GM23338 (cell line): Measurements from ENCODE around the gene FKRP. TPM values are rescaled to one million over a fixed set of nuclear protein-coding genes. Genes with fewer than 3 reads are reported as not detected.

Experiments
- ATAC-seq: fragments of 200-7000 bp; cut with Tn5 transposase; 3 replicates; pipeline ENCODE4 v1.9.1; 2020
- DNase-seq: peaks from one replicate; pipeline ENCODE4 v3.0.0-alpha.2; 2015; ENCODE audit warnings: low spot score
- H2AFZ ChIP-seq: fragments of 200-600 bp; sonication (generic); 2 replicates; pipeline ENCODE4 v1.8.0; 2016; ENCODE audit warnings: antibody characterized with exemption, mild to moderate bottlenecking, moderate library complexity
- H3F3A ChIP-seq: fragments of 200-600 bp; sonication (generic); replicated peaks from 2 replicates; pipeline ENCODE4 v1.8.0; 2017; ENCODE audit warnings: antibody characterized with exemption, mixed run types, low read depth
- H3K27ac ChIP-seq: fragments of 200-600 bp; sonication (generic); 2 replicates; pipeline ENCODE4 v1.6.1; 2016; ENCODE audit warnings: low read depth
- H3K27me3 ChIP-seq: fragments of 200-600 bp; sonication (generic); 2 replicates; pipeline ENCODE4 v1.8.0; 2016; ENCODE audit warnings: mild to moderate bottlenecking, mixed run types, moderate library complexity; ENCODE audit not compliant: insufficient read depth
- H3K36me3 ChIP-seq: fragments of 200-600 bp; sonication (generic); 2 replicates; pipeline ENCODE4 v1.8.0; 2016; ENCODE audit warnings: mild to moderate bottlenecking; ENCODE audit not compliant: insufficient read depth
- H3K4me1 ChIP-seq: fragments of 200-600 bp; sonication (generic); 2 replicates; pipeline ENCODE4 v1.8.0; 2016; ENCODE audit warnings: mild to moderate bottlenecking, moderate library complexity; ENCODE audit not compliant: insufficient read depth
- H3K4me2 ChIP-seq: fragments of 200-600 bp; sonication (generic); 2 replicates; pipeline ENCODE4 v1.7.1; 2017; ENCODE audit warnings: mixed run types
- H3K4me3 ChIP-seq: fragments of 200-600 bp; sonication (generic); 2 replicates; pipeline ENCODE4 v1.6.1; 2016; ENCODE audit warnings: mixed run types
- H3K79me2 ChIP-seq: fragments of 200-600 bp; sonication (generic); replicated peaks from 2 replicates; pipeline ENCODE4 v1.8.0; 2017; ENCODE audit warnings: mild to moderate bottlenecking; ENCODE audit not compliant: insufficient read depth
- H3K9me2 ChIP-seq: fragments of 200-600 bp; sonication (generic); 2 replicates; pipeline ENCODE4 v1.8.0; 2017; ENCODE audit not compliant: insufficient read depth
- H4K20me1 ChIP-seq: fragments of 200-600 bp; sonication (generic); replicated peaks from 2 replicates; pipeline ENCODE4 v1.8.0; 2017; ENCODE audit warnings: mild to moderate bottlenecking; ENCODE audit not compliant: insufficient read depth
- H3K27ac Mint-ChIP-seq: 2 replicates; pipeline ENCODE4 v1.8.0; 2020; ENCODE audit warnings: inconsistent platforms, mild to moderate bottlenecking, moderate library complexity, mixed read lengths
- H3K27me3 Mint-ChIP-seq: 3 replicates; pipeline ENCODE4 v1.8.0; 2022; ENCODE audit warnings: low read depth, mild to moderate bottlenecking, moderate library complexity, mixed read lengths, inconsistent platforms; ENCODE audit not compliant: insufficient read depth, poor library complexity
- H3K36me3 Mint-ChIP-seq: 3 replicates; pipeline ENCODE4 v1.8.0; 2021; ENCODE audit warnings: low read depth, mild to moderate bottlenecking, inconsistent platforms, moderate library complexity, mixed read lengths
- H3K4me1 Mint-ChIP-seq: 3 replicates; pipeline ENCODE4 v1.8.0; 2020; ENCODE audit warnings: mild to moderate bottlenecking, inconsistent platforms, mixed read lengths
- H3K4me3 Mint-ChIP-seq: 3 replicates; pipeline ENCODE4 v1.8.0; 2021; ENCODE audit warnings: moderate library complexity, mild to moderate bottlenecking, inconsistent platforms, mixed read lengths
- H3K9me3 Mint-ChIP-seq: 3 replicates; pipeline ENCODE4 v1.8.0; 2020; ENCODE audit warnings: moderate library complexity, mild to moderate bottlenecking, inconsistent platforms, mixed read lengths
- CREB1 ChIP-seq: fragments of 250-450 bp; sonication (Bioruptor Pico); IDR thresholded peaks from 2 replicates; pipeline ENCODE4 v1.5.0; 2020; ENCODE audit warnings: low read depth, mild to moderate bottlenecking, moderate library complexity
- ETS1 ChIP-seq: IDR thresholded peaks from 2 replicates; pipeline ENCODE4 v1.6.1; 2016; ENCODE audit warnings: antibody characterized with exemption
- EZH2 ChIP-seq: fragments of 200-600 bp; sonication (generic); IDR thresholded peaks from one replicate; pipeline ENCODE4 v1.8.0; 2017; ENCODE audit warnings: antibody characterized with exemption, mild to moderate bottlenecking, low read depth; ENCODE audit not compliant: unreplicated experiment
- EZH2phosphoT487 ChIP-seq: fragments of 200-600 bp; sonication (generic); IDR thresholded peaks from one replicate; pipeline ENCODE4 v1.8.1; 2018; ENCODE audit warnings: antibody characterized with exemption; ENCODE audit not compliant: unreplicated experiment
- JUNB ChIP-seq: IDR thresholded peaks from one replicate; pipeline ENCODE4 v1.6.1; 2016; ENCODE audit warnings: antibody characterized with exemption; ENCODE audit not compliant: unreplicated experiment
- NANOG ChIP-seq: IDR thresholded peaks from 2 replicates; pipeline ENCODE4 v1.6.1; 2016; ENCODE audit warnings: antibody characterized with exemption, borderline replicate concordance
- POLR2AphosphoS5 ChIP-seq: IDR thresholded peaks from 2 replicates; pipeline ENCODE4 v1.6.1; 2016; ENCODE audit warnings: antibody characterized with exemption, low read depth
- STAT1 ChIP-seq: IDR thresholded peaks from one replicate; pipeline ENCODE4 v1.6.1; 2016; ENCODE audit warnings: antibody characterized with exemption; ENCODE audit not compliant: unreplicated experiment
- ZNF114 ChIP-seq: fragments of 250-450 bp; sonication (Bioruptor Pico); IDR thresholded peaks from 2 replicates; pipeline ENCODE4 v1.5.0; 2020; ENCODE audit warnings: mild to moderate bottlenecking, moderate library complexity
- ZNF331 ChIP-seq: fragments of 250-450 bp; sonication (Bioruptor Pico); IDR thresholded peaks from 2 replicates; pipeline ENCODE4 v1.5.0; 2020; ENCODE audit warnings: low read depth, mild to moderate bottlenecking, moderate library complexity
- polyA plus RNA-seq: library from polyadenylated mRNA; unstranded; fragments of >200 nt; fragmentation: Nextera tagmentation; extraction: Ambion mirVana; gene quantifications from 2 replicates; pipeline ENCODE4 v1.2.1, GENCODE V29; 2016
- total RNA-seq: library from RNA; depleted of rRNA; stranded (reverse); fragments of >200 nt; shearing (Covaris generic); gene quantifications from 2 replicates; pipeline ENCODE4 v1.2.3, GENCODE V29; 2014
- TF ChIP-seq, protein P1 (sequence below): IDR thresholded peaks from one replicate; pipeline ENCODE4 v1.6.1; 2018; ENCODE audit warnings: antibody characterized with exemption; ENCODE audit not compliant: unreplicated experiment
- TF ChIP-seq, protein P2 (sequence below), 2 experiments: fragments of 200-600 bp in 1 of 2; sonication (generic) in 1 of 2; conservative IDR thresholded peaks; 2 replicates each; pipeline versions ENCODE4 v1.5.1 to v1.6.1; 2016 to 2017; ENCODE audit warnings: antibody characterized with exemption in 2 of 2, low read depth in 2 of 2, mild to moderate bottlenecking in 2 of 2, moderate library complexity in 1 of 2
- TF ChIP-seq, protein P3 (sequence below): fragments of 250-450 bp; sonication (Bioruptor Pico); IDR thresholded peaks from 2 replicates; pipeline ENCODE4 v1.5.0; 2020; ENCODE audit warnings: mild to moderate bottlenecking, moderate library complexity

Gene FKRP
- total and polyA plus RNA-seq, 2 experiments from 2014 or later: 11.5 to 31.9 TPM

- H3K27ac Mint-ChIP-seq: peak overlapping the region; percentile 100
- Histone ChIP-seq H2AFZ (no peak overlapping the region), H3K36me3 (peaks cover 28% of the 10 kb centered on the region), H3K4me1 (peaks cover 28% of the 10 kb centered on the region), H3F3A (peaks cover 31% of the 10 kb centered on the region), H3K4me2 (peak overlapping the region; percentile 99), H3K27ac (peak overlapping the region; percentile 94), H3K4me3 (peak overlapping the region; percentile 98), H4K20me1 (peaks cover 33% of the 10 kb centered on the region), H3K27me3 (peaks cover 6% of the 10 kb centered on the region), H3K79me2 (peaks cover 61% of the 10 kb centered on the region), H3K9me2 (no peaks in the 10 kb centered on the region)
- H3K4me3 Mint-ChIP-seq: peak overlapping the region; percentile 97
- ATAC-seq (no peak), DNase-seq (no peak)
- H3K36me3 Mint-ChIP-seq: peaks cover 57% of the 10 kb centered on the region
- TF ChIP-seq EZH2phosphoT487: no peak
- TF ChIP-seq NANOG: no peak
- no peak for TF ChIP-seq ETS1
- TF ChIP-seq JUNB: no peak
- no peak for TF ChIP-seq EZH2
- TF ChIP-seq STAT1: no peak
- TF ChIP-seq ZNF114 (CRISPR knock-in tag): no peak
- no peak for TF ChIP-seq POLR2AphosphoS5
- no peak for TF ChIP-seq ZNF331 (CRISPR knock-in tag)
- TF ChIP-seq, protein P1, sequence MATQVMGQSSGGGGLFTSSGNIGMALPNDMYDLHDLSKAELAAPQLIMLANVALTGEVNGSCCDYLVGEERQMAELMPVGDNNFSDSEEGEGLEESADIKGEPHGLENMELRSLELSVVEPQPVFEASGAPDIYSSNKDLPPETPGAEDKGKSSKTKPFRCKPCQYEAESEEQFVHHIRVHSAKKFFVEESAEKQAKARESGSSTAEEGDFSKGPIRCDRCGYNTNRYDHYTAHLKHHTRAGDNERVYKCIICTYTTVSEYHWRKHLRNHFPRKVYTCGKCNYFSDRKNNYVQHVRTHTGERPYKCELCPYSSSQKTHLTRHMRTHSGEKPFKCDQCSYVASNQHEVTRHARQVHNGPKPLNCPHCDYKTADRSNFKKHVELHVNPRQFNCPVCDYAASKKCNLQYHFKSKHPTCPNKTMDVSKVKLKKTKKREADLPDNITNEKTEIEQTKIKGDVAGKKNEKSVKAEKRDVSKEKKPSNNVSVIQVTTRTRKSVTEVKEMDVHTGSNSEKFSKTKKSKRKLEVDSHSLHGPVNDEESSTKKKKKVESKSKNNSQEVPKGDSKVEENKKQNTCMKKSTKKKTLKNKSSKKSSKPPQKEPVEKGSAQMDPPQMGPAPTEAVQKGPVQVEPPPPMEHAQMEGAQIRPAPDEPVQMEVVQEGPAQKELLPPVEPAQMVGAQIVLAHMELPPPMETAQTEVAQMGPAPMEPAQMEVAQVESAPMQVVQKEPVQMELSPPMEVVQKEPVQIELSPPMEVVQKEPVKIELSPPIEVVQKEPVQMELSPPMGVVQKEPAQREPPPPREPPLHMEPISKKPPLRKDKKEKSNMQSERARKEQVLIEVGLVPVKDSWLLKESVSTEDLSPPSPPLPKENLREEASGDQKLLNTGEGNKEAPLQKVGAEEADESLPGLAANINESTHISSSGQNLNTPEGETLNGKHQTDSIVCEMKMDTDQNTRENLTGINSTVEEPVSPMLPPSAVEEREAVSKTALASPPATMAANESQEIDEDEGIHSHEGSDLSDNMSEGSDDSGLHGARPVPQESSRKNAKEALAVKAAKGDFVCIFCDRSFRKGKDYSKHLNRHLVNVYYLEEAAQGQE: no peak
- TF ChIP-seq, protein P2, sequence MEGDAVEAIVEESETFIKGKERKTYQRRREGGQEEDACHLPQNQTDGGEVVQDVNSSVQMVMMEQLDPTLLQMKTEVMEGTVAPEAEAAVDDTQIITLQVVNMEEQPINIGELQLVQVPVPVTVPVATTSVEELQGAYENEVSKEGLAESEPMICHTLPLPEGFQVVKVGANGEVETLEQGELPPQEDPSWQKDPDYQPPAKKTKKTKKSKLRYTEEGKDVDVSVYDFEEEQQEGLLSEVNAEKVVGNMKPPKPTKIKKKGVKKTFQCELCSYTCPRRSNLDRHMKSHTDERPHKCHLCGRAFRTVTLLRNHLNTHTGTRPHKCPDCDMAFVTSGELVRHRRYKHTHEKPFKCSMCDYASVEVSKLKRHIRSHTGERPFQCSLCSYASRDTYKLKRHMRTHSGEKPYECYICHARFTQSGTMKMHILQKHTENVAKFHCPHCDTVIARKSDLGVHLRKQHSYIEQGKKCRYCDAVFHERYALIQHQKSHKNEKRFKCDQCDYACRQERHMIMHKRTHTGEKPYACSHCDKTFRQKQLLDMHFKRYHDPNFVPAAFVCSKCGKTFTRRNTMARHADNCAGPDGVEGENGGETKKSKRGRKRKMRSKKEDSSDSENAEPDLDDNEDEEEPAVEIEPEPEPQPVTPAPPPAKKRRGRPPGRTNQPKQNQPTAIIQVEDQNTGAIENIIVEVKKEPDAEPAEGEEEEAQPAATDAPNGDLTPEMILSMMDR (conservative IDR thresholded peaks at IDR 0.05; ENCODE audit: low read depth in 2 of 2): no peak
- no peak for TF ChIP-seq CREB1
- TF ChIP-seq, protein P3, sequence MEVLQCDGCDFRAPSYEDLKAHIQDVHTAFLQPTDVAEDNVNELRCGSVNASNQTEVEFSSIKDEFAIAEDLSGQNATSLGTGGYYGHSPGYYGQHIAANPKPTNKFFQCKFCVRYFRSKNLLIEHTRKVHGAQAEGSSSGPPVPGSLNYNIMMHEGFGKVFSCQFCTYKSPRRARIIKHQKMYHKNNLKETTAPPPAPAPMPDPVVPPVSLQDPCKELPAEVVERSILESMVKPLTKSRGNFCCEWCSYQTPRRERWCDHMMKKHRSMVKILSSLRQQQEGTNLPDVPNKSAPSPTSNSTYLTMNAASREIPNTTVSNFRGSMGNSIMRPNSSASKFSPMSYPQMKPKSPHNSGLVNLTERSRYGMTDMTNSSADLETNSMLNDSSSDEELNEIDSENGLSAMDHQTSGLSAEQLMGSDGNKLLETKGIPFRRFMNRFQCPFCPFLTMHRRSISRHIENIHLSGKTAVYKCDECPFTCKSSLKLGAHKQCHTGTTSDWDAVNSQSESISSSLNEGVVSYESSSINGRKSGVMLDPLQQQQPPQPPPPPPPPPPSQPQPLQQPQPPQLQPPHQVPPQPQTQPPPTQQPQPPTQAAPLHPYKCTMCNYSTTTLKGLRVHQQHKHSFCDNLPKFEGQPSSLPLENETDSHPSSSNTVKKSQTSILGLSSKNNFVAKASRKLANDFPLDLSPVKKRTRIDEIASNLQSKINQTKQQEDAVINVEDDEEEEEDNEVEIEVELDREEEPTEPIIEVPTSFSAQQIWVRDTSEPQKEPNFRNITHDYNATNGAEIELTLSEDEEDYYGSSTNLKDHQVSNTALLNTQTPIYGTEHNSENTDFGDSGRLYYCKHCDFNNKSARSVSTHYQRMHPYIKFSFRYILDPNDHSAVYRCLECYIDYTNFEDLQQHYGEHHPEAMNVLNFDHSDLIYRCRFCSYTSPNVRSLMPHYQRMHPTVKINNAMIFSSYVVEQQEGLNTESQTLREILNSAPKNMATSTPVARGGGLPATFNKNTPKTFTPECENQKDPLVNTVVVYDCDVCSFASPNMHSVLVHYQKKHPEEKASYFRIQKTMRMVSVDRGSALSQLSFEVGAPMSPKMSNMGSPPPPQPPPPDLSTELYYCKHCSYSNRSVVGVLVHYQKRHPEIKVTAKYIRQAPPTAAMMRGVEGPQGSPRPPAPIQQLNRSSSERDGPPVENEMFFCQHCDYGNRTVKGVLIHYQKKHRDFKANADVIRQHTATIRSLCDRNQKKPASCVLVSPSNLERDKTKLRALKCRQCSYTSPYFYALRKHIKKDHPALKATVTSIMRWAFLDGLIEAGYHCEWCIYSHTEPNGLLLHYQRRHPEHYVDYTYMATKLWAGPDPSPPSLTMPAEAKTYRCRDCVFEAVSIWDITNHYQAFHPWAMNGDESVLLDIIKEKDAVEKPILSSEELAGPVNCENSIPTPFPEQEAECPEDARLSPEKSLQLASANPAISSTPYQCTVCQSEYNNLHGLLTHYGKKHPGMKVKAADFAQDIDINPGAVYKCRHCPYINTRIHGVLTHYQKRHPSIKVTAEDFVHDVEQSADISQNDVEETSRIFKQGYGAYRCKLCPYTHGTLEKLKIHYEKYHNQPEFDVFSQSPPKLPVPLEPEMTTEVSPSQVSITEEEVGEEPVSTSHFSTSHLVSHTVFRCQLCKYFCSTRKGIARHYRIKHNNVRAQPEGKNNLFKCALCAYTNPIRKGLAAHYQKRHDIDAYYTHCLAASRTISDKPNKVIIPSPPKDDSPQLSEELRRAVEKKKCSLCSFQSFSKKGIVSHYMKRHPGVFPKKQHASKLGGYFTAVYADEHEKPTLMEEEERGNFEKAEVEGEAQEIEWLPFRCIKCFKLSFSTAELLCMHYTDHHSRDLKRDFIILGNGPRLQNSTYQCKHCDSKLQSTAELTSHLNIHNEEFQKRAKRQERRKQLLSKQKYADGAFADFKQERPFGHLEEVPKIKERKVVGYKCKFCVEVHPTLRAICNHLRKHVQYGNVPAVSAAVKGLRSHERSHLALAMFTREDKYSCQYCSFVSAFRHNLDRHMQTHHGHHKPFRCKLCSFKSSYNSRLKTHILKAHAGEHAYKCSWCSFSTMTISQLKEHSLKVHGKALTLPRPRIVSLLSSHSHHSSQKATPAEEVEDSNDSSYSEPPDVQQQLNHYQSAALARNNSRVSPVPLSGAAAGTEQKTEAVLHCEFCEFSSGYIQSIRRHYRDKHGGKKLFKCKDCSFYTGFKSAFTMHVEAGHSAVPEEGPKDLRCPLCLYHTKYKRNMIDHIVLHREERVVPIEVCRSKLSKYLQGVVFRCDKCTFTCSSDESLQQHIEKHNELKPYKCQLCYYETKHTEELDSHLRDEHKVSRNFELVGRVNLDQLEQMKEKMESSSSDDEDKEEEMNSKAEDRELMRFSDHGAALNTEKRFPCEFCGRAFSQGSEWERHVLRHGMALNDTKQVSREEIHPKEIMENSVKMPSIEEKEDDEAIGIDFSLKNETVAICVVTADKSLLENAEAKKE (CRISPR knock-in tag): no peak
- peaks cover 40% of the 10 kb centered on the region for H3K27me3 Mint-ChIP-seq
- peaks cover 5% of the 10 kb centered on the region; the same call in 1 of the 3 replicates for H3K9me3 Mint-ChIP-seq
- H3K4me1 Mint-ChIP-seq: peaks cover 39% of the 10 kb centered on the region
Measured at GRCh38 chr19:46787040-46787330, 41.1 kb downstream of the FKRP start.
